Activated T-cell treated with anti-CD3 and anti-CD28 coated beads, Interleukin-2, amount 50 U/mL, for 4 hours (primary cell): ENCODE measurements around the gene SERINC5. TPM values are rescaled to one million over a fixed set of nuclear protein-coding genes. Genes with fewer than 3 reads are reported as not detected.
"Not testable (repeated sequence)": the region's sequence is repeated elsewhere in the genome, so short reads cannot be mapped to it uniquely, and the experiment has no call there.

ENCODE experiments used
- ATAC-seq, 2 donors: fragments of 200-7000 bp; cut with Tn5 transposase; one replicate each; pipeline ENCODE4 v1.10.0; 2021
- DNase-seq: peaks from one replicate; pipeline ENCODE4 v3.0.0-alpha.2; 2020
- H3K27me3 Mint-ChIP-seq: one replicate; pipeline ENCODE4 v1.8.0; 2021; ENCODE audit warnings: low read depth, mixed read lengths
- H3K36me3 Mint-ChIP-seq: one replicate; pipeline ENCODE4 v1.8.0; 2022; ENCODE audit warnings: mixed read lengths; ENCODE audit not compliant: insufficient read depth
- H3K4me1 Mint-ChIP-seq: one replicate; pipeline ENCODE4 v1.8.0; 2021; ENCODE audit warnings: low read depth, mixed read lengths
- H3K4me3 Mint-ChIP-seq: one replicate; pipeline ENCODE4 v1.8.0; 2021; ENCODE audit warnings: mild to moderate bottlenecking, moderate library complexity, mixed read lengths
- H3K9me3 Mint-ChIP-seq: one replicate; pipeline ENCODE4 v1.8.0; 2021; ENCODE audit warnings: mixed read lengths
- total RNA-seq, 3 donors: library from RNA; stranded (reverse); gene quantifications; one replicate each; pipeline ENCODE4 v1.2.1, GENCODE V29; 2021

SERINC5 gene
- total RNA-seq, 3 donors from 2014 or later: 18.0 to 21.5 (median 21.1) TPM

DNA sequence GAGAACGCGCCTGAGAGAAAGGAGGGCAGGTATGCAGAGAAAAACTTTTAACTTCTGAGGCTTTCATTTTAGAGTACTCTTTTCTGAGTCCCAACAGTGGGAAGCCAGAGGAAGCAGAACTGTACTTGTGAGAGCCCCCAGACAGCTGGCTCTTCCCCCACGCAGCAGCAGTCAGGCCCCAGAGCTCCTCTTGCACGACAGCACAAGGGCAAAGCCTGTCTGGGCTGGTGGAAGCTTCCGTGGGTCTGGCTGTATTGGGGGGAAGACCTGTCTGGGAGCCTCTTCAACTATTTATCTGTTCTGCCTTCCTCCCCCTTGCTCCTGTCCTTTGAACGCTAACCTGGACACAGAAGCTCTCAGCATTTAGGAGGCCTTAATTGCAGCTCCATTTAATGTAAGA lies 152.5 kb downstream of the SERINC5 start:
- ATAC-seq (no peak), DNase-seq (no peak)
- Mint-ChIP-seq H3K4me1 (peaks cover 12% of the 10 kb centered on the region), H3K4me3 (no peak overlapping the region), H3K27me3 (no peaks in the 10 kb centered on the region), H3K36me3 (peaks cover 2% of the 10 kb centered on the region), H3K9me3 (no peaks in the 10 kb centered on the region)

DNA sequence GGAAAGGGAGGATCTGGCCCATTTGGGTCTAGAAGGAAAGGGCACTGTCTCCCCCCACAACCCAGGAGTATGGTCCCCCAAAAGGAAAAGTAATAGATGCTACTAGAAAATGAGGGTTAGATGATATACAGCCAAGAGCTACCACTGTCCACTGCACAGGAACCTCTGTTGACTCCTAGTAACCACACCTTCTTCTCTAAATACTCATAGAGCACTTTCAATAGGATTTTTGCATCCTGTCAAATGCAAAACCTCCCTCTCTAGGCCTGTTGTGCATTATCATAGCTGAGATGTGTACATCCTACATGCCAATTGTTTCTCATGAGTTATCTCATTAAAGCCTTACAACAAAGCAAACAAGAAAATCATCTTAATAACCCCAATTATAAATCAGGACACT lies 153.9 kb downstream of the SERINC5 start:
- H3K36me3 Mint-ChIP-seq: peaks cover 4% of the 10 kb centered on the region
- H3K4me3 Mint-ChIP-seq: no peak overlapping the region
- H3K4me1 Mint-ChIP-seq: peaks cover 10% of the 10 kb centered on the region
- ATAC-seq (no peak), DNase-seq (no peak)
- no peaks in the 10 kb centered on the region for H3K9me3 Mint-ChIP-seq
- no peaks in the 10 kb centered on the region for H3K27me3 Mint-ChIP-seq

DNA sequence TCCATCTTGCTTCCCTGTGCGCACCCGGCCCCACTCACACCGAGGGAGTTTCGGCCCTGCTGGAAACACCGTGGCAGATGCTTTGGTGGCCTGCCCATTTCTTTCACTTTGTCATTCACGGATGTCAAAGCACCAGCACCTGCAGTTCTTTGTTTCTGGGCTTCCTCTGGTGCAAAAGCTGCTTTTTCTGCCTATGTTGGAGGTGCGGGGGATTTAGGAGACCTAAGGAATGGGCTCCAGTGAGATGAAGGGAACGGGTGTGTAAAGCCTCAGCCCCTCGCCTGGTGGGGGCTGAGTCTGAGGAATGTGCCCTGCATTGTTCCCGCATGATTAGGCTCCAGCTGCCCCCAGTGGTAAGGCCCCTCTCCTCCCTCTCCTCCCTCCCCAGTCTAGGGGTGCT lies 158.4 kb downstream of the SERINC5 start:
- DNase-seq (no peak), ATAC-seq (no peak)
- Mint-ChIP-seq H3K4me1 (peaks cover 11% of the 10 kb centered on the region), H3K27me3 (no peaks in the 10 kb centered on the region), H3K4me3 (no peak overlapping the region), H3K9me3 (no peaks in the 10 kb centered on the region), H3K36me3 (peaks cover 3% of the 10 kb centered on the region)

DNA sequence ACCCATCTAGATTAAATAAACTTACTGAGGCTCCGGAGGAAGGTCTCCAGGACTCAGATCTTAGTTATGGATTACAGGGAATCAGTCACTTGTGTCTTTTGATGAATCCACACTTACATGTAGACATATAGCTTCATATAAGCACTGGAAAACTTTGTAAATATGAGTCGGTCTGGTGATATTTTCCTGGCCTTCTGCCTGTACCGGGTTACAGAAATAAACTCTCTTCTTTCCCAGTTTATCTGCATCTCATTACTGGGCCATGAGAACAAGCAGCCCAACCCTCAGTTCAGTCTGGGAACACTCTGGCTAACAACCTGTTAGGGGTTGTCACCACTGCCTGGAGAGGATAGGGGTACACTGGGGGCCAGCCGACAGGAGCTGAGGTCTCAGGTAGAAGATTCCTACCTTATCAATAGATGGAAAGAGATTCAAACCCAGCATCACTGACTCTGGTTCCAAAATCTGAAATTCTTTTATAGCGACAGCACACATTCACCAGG lies 161.6 kb downstream of the SERINC5 start:
- H3K4me3 Mint-ChIP-seq: no peak overlapping the region
- H3K9me3 Mint-ChIP-seq: no peaks in the 10 kb centered on the region
- no peak for DNase-seq
- no peak for ATAC-seq
- H3K36me3 Mint-ChIP-seq: peaks cover 3% of the 10 kb centered on the region
- H3K27me3 Mint-ChIP-seq: no peaks in the 10 kb centered on the region
- peaks cover 17% of the 10 kb centered on the region for H3K4me1 Mint-ChIP-seq

DNA sequence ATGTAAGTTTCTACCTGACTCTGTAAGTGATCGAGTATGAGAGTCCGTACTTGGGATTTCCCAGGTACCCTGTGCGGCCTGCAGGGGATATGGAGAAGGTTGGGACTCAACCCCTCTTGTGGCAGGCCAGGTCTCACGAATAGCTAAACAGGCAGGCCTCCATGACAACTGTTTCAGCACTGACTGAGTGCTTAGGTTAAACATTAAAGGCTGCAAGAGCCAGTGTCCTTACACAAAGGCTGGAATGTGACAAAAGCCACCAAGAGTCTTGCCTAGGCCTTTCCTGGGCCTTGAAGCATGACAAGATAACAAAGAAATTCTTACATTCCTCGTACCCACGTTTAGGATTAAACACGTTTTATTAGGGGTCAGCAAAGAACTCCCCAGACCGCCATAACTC lies 162.1 kb downstream of the SERINC5 start:
- no peak for ATAC-seq
- no peak for DNase-seq
- peaks cover 3% of the 10 kb centered on the region for H3K36me3 Mint-ChIP-seq
- H3K9me3 Mint-ChIP-seq: no peaks in the 10 kb centered on the region
- H3K4me3 Mint-ChIP-seq: no peak overlapping the region
- peaks cover 17% of the 10 kb centered on the region for H3K4me1 Mint-ChIP-seq
- H3K27me3 Mint-ChIP-seq: no peaks in the 10 kb centered on the region

DNA sequence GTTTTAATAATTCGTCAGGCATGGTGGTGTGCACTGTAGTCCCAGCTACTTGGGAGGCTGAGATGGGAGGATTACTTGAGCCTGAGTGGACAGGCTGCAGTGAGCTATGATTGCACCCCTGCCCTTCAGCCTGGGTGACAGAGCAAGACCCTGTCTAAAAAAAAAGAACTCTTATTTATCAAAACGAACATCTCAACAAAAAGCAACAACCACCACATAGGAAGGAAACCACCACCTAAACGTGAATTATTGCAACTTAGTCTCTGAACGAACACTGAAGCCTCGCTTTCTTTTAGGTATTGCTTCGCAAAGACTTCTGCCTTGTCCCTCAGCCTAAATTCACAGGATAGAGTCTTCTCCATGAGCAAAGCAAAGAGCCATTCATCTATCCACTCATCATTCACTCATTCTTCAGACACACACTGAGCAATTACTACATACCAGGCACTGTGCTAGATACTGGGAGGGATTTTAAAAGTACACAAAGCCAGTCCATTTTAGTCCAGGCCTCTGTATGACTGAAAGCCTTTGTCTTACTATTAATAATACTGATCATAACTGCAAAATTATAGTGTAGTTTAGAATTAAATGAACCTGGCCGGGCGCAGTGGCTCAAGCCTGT lies 163.3 kb downstream of the SERINC5 start:
- Mint-ChIP-seq H3K4me3 (no peak overlapping the region), H3K27me3 (no peaks in the 10 kb centered on the region), H3K9me3 (no peaks in the 10 kb centered on the region), H3K4me1 (peaks cover 17% of the 10 kb centered on the region), H3K36me3 (peaks cover 3% of the 10 kb centered on the region)
- DNase-seq: no peak
- peak in 1 of 2 donors; percentile 23 for ATAC-seq

DNA sequence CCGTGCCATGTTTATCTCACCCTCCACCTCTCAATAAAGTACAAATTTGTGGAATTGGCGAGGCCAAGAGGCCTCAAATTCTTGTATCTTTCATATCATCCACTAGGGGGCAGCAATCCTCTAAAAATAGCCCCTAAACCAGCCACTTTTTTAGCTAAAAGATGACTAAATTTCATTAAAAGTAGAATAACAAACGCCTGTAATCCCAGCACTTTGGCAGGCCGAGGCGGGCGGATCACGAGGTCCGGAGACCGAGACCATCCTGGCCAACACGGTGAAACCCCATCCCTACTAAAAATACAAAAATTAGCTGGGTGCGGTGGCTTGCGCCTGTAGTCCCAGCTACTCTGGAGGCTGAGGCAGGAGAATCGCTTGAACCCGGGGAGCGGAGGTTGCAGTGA lies 164.1 kb downstream of the SERINC5 start:
- not testable (repeated sequence) for H3K9me3 Mint-ChIP-seq, H3K27me3 Mint-ChIP-seq, DNase-seq, H3K36me3 Mint-ChIP-seq
- peak overlapping the region; percentile 11 for H3K4me3 Mint-ChIP-seq
- H3K4me1 Mint-ChIP-seq: peaks cover 17% of the 10 kb centered on the region
- peak; percentile 66 to 81 for ATAC-seq

DNA sequence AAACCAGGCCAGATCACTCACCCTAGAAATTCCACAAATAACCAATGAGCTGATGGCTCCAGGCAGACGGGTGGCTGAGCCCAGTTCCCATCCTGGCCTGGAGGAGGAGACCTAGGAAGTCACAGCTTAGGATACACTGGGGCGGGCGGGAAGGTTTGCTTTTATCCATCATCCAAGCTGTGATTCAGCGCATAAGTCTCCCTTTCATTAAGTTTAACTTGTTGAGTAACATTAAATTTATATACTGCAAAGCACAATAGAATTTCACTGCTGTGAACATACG lies 165.0 kb downstream of the SERINC5 start:
- Mint-ChIP-seq H3K9me3 (no peaks in the 10 kb centered on the region), H3K27me3 (no peaks in the 10 kb centered on the region), H3K4me1 (peaks cover 17% of the 10 kb centered on the region), H3K36me3 (no peaks in the 10 kb centered on the region), H3K4me3 (no peak overlapping the region)
- ATAC-seq (no peak), DNase-seq (no peak)

DNA sequence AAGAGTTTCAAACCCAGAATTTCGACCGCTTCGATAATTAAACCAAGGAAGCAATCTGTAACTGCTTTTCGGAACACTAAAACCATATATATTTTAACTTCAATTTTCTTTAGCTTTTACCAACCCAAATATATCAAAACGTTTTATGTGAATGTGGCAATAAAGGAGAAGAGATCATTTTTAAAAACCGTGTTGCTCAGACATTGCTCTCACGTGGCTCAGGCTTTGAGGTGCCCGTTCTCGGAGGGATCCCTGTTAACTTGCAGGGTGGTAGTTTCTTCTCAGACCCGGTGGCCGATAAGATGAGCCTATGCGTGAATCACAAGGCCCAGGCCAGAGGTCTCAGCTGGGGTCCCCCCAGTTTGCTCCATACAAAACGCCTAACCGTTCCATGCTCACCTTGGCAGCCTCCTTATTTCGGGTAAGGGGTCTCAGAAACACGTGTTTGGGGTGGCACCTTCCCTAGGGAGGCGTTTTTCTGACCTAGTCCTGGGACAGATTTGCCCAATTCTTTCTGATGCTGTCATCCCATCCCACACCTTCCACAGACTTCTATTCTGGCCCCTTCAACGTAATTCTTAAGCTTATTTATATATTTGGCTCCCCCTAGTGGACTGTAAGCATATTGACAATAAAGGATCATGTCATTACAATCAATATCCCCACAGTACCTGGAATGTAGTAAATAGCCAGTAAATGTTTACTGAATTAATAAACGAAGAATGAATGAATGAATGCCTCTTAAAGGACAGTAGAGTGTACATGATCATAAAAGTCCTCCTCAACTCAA lies 172.6 kb downstream of the SERINC5 start:
- peaks cover 5% of the 10 kb centered on the region for H3K36me3 Mint-ChIP-seq
- ATAC-seq (peak; percentile 77 to 78), DNase-seq (no peak)
- peak overlapping the region; percentile 72 for H3K4me3 Mint-ChIP-seq
- no peaks in the 10 kb centered on the region for H3K9me3 Mint-ChIP-seq
- H3K27me3 Mint-ChIP-seq: no peaks in the 10 kb centered on the region
- peaks cover 9% of the 10 kb centered on the region for H3K4me1 Mint-ChIP-seq

DNA sequence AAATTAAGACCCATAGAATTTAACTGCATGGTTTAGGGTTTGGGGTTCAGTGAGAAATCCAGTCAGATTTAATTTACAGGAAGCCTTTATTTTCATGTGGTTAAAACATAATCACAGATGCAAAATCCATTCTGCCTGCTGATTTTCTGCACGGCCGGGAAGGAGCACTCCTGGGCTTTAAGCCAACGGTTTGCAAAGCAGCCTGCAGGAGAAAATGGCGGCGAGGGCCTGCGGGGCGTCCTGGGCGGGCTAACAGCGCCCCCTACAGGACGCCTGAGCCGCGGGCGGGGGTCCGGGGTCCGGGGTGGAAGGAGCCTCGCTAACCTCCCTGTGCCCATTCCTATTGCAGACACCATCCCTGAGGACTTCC lies 173.1 kb downstream of the SERINC5 start:
- no peak overlapping the region for H3K4me3 Mint-ChIP-seq
- peaks cover 9% of the 10 kb centered on the region for H3K4me1 Mint-ChIP-seq
- DNase-seq (peak; percentile 45), ATAC-seq (peak; percentile 74 to 76)
- H3K9me3 Mint-ChIP-seq: no peaks in the 10 kb centered on the region
- peaks cover 5% of the 10 kb centered on the region for H3K36me3 Mint-ChIP-seq
- H3K27me3 Mint-ChIP-seq: no peaks in the 10 kb centered on the region

DNA sequence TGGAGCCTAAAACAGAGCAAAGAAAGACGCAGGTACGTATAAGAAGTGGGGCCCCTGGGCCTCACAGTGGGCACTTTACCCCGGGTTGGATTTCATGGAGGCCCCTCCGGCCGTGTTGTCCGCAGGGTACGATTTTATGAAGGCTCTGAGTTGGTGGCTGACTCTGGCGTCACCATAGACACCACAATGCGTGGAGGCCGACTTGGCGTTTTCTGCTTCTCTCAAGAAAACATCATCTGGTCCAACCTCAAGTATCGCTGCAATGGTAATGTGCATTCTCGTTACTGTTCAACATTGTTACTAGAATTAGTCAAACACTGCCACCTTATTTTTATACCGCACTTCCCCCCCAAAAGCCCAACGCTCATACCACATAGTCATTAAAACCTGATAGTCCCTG lies 173.6 kb downstream of the SERINC5 start:
- Mint-ChIP-seq H3K4me3 (no peak overlapping the region), H3K4me1 (peaks cover 9% of the 10 kb centered on the region), H3K36me3 (peaks cover 8% of the 10 kb centered on the region), H3K9me3 (no peaks in the 10 kb centered on the region), H3K27me3 (no peaks in the 10 kb centered on the region)
- ATAC-seq: no peak
- no peak for DNase-seq

DNA sequence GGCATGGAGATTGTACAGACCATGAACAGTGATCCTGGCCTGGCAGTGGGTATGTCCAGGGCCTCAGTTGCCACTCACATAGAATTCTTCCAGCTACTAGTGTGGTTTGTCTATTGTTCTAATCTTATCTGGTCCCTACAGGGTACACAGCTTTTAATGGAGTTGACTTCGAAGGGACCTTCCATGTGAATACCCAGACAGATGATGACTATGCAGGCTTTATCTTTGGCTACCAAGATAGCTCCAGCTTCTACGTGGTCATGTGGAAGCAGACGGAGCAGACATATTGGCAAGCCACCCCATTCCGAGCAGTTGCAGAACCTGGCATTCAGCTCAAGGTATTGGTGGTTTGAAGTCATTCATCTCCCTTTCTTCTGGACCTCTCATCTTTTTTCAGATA lies 176.9 kb downstream of the SERINC5 start:
- ATAC-seq: no peak
- Mint-ChIP-seq H3K4me3 (no peak overlapping the region), H3K4me1 (peaks cover 9% of the 10 kb centered on the region), H3K36me3 (peaks cover 8% of the 10 kb centered on the region), H3K9me3 (no peaks in the 10 kb centered on the region), H3K27me3 (no peaks in the 10 kb centered on the region)
- DNase-seq: no peak

DNA sequence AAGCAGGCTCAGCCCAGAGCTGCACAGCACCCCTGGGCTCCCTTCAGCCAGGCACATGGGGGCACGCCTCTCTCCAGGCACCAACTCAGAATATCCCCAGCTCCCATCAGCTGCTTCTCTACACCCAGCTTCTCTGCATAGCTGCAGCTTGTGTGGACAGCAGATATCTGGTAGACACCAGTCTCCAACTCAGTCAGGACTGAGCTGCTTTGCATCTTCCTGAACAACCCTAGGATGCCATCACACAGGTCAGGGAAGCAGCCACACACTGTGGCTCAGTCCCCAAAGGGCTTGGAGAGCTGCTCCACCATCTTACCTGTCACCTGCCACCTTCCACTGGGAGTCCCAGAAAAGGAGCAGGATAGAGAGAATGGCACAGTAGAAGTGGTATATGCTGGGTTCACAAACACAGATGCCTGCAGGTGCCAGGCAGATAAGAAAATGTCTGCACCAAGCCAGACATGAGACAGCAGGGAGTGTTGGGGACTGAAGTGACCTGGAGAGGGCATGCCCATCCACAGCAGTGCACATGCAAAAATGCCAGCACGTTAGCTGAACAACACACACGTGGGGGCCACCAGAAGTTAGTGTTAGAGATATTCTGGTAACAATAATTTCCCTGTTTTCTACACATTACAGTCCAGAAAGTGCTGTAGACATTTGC lies 178.7 kb downstream of the SERINC5 start:
- DNase-seq (no peak), ATAC-seq (no peak)
- Mint-ChIP-seq H3K4me1 (no peaks in the 10 kb centered on the region), H3K36me3 (peaks cover 8% of the 10 kb centered on the region), H3K27me3 (no peaks in the 10 kb centered on the region), H3K4me3 (no peak overlapping the region), H3K9me3 (no peaks in the 10 kb centered on the region)

DNA sequence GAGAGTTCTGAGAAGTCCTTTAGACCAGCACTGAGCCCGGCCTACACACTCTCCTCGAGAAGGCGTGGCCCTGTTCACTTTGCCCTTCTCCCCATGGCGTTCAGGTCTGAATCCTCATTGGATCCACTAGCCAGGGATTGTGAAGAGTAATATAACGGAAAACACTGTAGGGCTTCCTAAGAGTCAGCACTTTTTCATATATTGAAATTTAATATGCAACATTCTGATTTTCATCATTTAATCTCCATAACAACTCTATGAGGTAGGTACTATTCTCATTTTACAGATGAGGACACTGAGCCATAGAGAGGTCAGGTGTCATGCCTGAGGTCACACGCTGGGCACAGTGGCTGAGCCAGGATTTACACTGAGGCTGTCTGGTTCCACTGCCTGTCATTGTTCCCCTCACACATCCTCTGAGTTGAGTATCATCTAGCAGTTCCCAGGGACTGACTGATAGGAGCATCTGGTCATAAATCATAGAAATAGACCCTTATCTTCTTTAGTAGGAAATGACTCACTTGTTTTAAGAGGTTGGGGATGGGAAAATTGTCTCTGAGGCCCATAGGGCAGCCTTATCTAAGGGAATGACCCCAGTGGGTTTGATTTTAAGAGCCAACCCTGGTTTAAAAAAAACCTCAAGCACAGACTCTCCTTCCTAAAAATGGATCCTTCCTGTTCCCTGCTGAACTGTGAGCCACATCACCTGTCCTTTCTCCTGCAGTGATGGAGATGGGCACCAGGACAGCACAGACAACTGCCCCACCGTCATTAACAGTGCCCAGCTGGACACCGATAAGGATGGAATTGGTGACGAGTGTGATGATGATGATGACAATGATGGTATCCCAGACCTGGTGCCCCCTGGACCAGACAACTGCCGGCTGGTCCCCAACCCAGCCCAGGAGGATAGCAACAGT lies 179.5 kb downstream of the SERINC5 start:
- no peaks in the 10 kb centered on the region for H3K27me3 Mint-ChIP-seq
- peaks cover 11% of the 10 kb centered on the region for H3K36me3 Mint-ChIP-seq
- no peak for DNase-seq
- H3K4me1 Mint-ChIP-seq: no peaks in the 10 kb centered on the region
- no peaks in the 10 kb centered on the region for H3K9me3 Mint-ChIP-seq
- ATAC-seq: no peak
- no peak overlapping the region for H3K4me3 Mint-ChIP-seq
